Measurements from ENCODE around the gene LYG1.
"Not testable (repeated sequence)": the region's sequence is repeated elsewhere in the genome, so short reads cannot be mapped to it uniquely, and the experiment has no call there.

LYG1 gene

GRCh38 chr2:99301097-99301496 lies at the start of gene LYG1:
LYG1 (minus strand) TSS chr2:99301197; CDS start chr2:99295670, 5,527 bp downstream.
- H3K4me1 Mint-ChIP-seq; H3K27ac Mint-ChIP-seq; H3K27me3 Mint-ChIP-seq; ATAC-seq (ENCODE audit: low read depth); H3K9me3 Mint-ChIP-seq; DNase-seq (ENCODE audit: low spot score in 2 of 2); H3K4me3 Mint-ChIP-seq: not testable (repeated sequence)
- H3K36me3 Mint-ChIP-seq = peaks cover 29% of the 10 kb centered on the region

GRCh38 chr2:99350194-99350593 lies 49.2 kb upstream of the LYG1 start:
- Mint-ChIP-seq H3K4me1 (peaks cover 43% of the 10 kb centered on the region), H3K9me3 (no peaks in the 10 kb centered on the region), H3K27me3 (no peaks in the 10 kb centered on the region), H3K36me3 (no peaks in the 10 kb centered on the region), H3K27ac (peak overlapping the region; percentile 10), H3K4me3 (no peak overlapping the region)
- ATAC-seq (ENCODE audit: low read depth) (peak; percentile 72), DNase-seq (ENCODE audit: low spot score in 2 of 2) (no peak)

- H3K36me3 Mint-ChIP-seq = peaks cover 2% of the 10 kb centered on the region
- peak overlapping the region; percentile 56 for H3K27ac Mint-ChIP-seq
- no peaks in the 10 kb centered on the region for H3K27me3 Mint-ChIP-seq
- H3K4me3 Mint-ChIP-seq = no peak overlapping the region
- DNase-seq (ENCODE audit: low spot score in 2 of 2) (no peak), ATAC-seq (ENCODE audit: low read depth) (peak; percentile 67)
- peaks cover 36% of the 10 kb centered on the region for H3K4me1 Mint-ChIP-seq
- H3K9me3 Mint-ChIP-seq = no peaks in the 10 kb centered on the region
Measured at GRCh38 chr2:99348173-99348572, 47.2 kb upstream of the LYG1 start.

DNA sequence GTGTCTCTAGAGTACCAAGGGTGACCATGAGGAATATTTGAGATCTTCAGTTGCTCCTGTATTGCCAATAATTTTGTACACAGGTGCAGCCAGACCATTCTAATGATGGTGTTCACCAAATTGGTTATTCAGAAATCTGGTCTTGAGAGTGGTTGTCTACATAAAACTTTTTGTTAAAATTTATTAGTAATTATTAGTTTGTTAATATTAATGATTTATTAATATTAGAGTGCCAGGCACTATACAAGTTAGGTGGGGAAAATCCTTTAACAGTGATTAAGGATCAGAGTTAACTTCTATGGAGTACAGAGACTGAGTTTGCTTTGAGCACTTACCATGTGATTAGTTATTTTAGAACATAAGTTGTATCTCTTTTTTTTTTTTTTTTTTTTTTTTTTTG lies 45.2 kb upstream of the LYG1 start:
- Mint-ChIP-seq H3K27ac (no peak overlapping the region), H3K9me3 (no peaks in the 10 kb centered on the region), H3K27me3 (no peaks in the 10 kb centered on the region), H3K36me3 (peaks cover 2% of the 10 kb centered on the region), H3K4me3 (no peak overlapping the region), H3K4me1 (peaks cover 38% of the 10 kb centered on the region)
- no peak for DNase-seq (ENCODE audit: low spot score in 2 of 2)
- ATAC-seq (ENCODE audit: low read depth) = no peak

DNA sequence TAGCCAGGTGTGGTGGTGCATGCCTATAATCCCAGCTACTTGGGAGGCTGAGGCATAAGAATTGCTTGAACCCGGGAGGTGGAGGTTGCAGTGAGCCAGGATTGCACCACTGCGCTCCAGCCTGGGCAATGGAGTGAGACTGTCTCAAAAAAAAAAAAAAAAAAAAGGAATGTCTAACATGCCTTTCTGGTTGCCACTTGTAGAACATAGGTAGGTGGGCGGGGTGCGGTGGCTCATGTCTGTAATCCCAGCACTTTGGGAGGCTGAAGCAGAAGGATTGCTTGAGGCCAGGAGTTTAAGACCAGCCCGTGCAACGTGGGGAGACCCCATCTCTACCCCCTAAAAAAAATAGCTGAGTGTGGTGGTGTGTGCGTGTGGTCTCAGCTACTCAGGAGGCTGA lies 44.4 kb upstream of the LYG1 start:
- H3K9me3 Mint-ChIP-seq; H3K36me3 Mint-ChIP-seq; H3K27ac Mint-ChIP-seq; H3K4me3 Mint-ChIP-seq; H3K27me3 Mint-ChIP-seq; ATAC-seq (ENCODE audit: low read depth); DNase-seq (ENCODE audit: low spot score in 2 of 2): not testable (repeated sequence)
- H3K4me1 Mint-ChIP-seq = peaks cover 34% of the 10 kb centered on the region

DNA sequence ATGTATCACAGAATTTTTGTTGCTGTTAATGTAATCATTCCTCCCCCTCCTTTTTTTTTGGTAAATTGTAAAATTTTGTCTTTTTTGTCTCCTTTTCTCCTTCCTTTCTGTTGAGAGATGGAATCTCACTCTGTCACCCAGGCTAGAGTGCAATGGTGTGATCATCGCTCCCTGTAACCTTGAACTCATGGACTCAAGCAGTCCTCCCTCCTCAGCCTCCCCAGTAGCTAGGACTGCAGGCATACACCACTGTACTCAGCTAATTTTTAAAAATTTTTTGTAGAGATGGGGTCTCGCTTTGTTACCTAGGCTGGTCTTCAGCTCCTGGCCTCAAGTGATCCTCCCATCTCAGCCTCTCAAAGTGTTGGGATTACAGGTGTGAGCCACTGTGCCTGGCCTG lies 41.5 kb upstream of the LYG1 start:
- Mint-ChIP-seq H3K36me3 (peaks cover 2% of the 10 kb centered on the region), H3K27ac (peak overlapping the region; percentile 62), H3K27me3 (no peaks in the 10 kb centered on the region), H3K4me3 (no peak overlapping the region), H3K9me3 (no peaks in the 10 kb centered on the region), H3K4me1 (peaks cover 19% of the 10 kb centered on the region)
- DNase-seq (ENCODE audit: low spot score in 2 of 2) = no peak
- ATAC-seq (ENCODE audit: low read depth) = no peak

DNA sequence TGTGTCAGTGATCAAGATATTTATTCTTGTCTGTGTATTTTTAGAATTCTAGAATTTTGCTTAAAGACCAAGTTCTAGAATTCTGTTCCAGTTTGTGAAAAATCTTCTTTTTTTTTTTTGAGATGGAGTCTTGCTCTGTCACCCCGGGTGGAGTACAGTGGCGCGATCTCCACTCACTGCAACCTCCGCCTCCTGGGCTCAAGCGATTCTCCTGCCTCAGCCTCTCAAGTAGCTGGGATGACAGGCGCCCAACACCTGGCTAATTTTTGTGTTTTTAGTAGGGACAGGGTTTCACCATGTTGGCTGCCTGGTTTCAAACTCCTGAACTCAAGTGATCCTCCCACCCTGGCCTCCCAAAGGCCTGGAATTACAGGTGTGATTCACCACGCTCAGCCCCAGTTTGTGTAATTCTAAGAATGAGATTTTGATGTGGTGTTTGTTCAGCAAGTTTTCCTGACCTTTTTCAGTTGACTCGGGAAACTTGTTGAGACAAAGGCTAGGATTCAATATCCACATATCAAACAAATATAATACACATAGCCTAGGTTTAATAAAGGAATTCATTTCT lies 39.8 kb upstream of the LYG1 start:
- no peak for DNase-seq (ENCODE audit: low spot score in 2 of 2)
- peaks cover 15% of the 10 kb centered on the region for H3K4me1 Mint-ChIP-seq

GRCh38 chr2:99338029-99338585 lies 37.1 kb upstream of the LYG1 start:
- Mint-ChIP-seq H3K36me3 (no peaks in the 10 kb centered on the region), H3K4me1 (peaks cover 14% of the 10 kb centered on the region), H3K27me3 (no peaks in the 10 kb centered on the region), H3K4me3 (no peak overlapping the region), H3K9me3 (no peaks in the 10 kb centered on the region), H3K27ac (no peak overlapping the region)
- no peak for DNase-seq (ENCODE audit: low spot score in 2 of 2)
- ATAC-seq (ENCODE audit: low read depth) = no peak

More for the DNA sequence above, 39.8 kb upstream of the LYG1 start:
- Mint-ChIP-seq H3K27me3 (no peaks in the 10 kb centered on the region), H3K27ac (no peak overlapping the region), H3K36me3 (peaks cover 2% of the 10 kb centered on the region), H3K4me3 (no peak overlapping the region), H3K9me3 (no peaks in the 10 kb centered on the region)
- ATAC-seq (ENCODE audit: low read depth) = no peak

GRCh38 chr2:99337113-99338028 lies 36.4 kb upstream of the LYG1 start, which contains the start of gene EIF5B:
EIF5B (plus strand) TSS chr2:99337389; CDS start chr2:99337555, 166 bp downstream.
- ATAC-seq (ENCODE audit: low read depth) (peak; percentile 67), DNase-seq (ENCODE audit: low spot score in 2 of 2) (peak; percentile 89)
- H3K4me1 Mint-ChIP-seq = peaks cover 12% of the 10 kb centered on the region
- no peaks in the 10 kb centered on the region for H3K9me3 Mint-ChIP-seq
- no peak within 1 kb of the TSS for H3K4me3 Mint-ChIP-seq
- H3K27ac Mint-ChIP-seq = no peak within 1 kb of the TSS
- H3K36me3 Mint-ChIP-seq = peaks cover 2% of the 10 kb centered on the region
- no peaks in the 10 kb centered on the region for H3K27me3 Mint-ChIP-seq

GRCh38 chr2:99336804-99337112 lies 35.8 kb upstream of the LYG1 start:
- ATAC-seq (ENCODE audit: low read depth) (peak; percentile 2), DNase-seq (ENCODE audit: low spot score in 2 of 2) (no peak)
- Mint-ChIP-seq H3K27me3 (no peaks in the 10 kb centered on the region), H3K27ac (no peak overlapping the region), H3K36me3 (peaks cover 2% of the 10 kb centered on the region), H3K4me1 (peaks cover 11% of the 10 kb centered on the region), H3K9me3 (no peaks in the 10 kb centered on the region), H3K4me3 (no peak overlapping the region)

DNA sequence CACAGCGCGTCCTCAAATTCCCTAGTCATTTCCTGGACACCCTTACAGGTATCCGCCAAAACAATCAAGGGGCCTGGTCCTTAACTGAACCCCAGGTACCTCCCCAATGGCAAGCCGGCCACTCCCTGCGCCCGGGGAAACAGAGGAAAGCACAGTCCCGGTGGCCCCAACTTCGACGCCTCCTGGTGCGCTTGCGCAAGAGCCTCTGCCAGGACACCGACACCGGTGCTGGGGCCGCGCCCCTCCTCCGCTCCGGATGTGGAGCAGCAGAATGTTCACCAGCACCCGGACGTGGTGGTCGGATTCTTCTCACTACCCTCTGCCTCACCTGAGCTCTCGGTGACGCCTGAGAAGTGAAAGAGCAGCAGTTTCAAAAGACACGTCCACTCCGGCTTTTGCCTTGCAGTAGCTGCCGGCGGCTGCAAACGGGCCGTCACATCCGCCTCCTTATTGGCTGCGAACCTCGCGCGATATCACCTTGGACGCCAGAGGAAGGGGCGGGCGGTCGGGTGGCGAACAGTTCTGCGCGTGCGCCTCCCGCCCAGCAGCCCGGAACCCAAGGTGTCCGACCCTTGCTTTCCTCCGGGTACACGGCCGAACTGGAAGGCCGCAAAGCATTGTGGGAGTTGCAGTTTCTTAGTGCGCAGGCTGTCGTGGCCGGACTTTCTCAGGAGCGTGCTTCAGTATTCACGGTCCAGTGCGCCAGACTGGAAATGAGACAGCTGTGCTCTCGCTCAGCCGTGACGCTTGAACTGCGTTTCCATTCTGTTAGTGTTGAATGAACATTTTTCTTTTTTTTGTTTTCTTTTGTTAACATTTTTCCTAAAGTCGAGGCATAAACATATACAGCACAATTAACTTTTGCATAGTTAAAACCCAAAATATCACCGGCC lies 35.2 kb upstream of the LYG1 start, which contains the start of gene TXNDC9:
Gene TXNDC9 (minus strand): TSS at position 423 of the 893 bp plus-strand sequence. CDS start 3,123 bp downstream, outside the sequence.
- Mint-ChIP-seq H3K4me1 (peaks cover 6% of the 10 kb centered on the region), H3K4me3 (no peak within 1 kb of the TSS), H3K36me3 (peaks cover 2% of the 10 kb centered on the region), H3K9me3 (no peaks in the 10 kb centered on the region), H3K27ac (no peak within 1 kb of the TSS), H3K27me3 (no peaks in the 10 kb centered on the region)
- ATAC-seq (ENCODE audit: low read depth) (peak; percentile 75), DNase-seq (ENCODE audit: low spot score in 2 of 2) (peak; percentile 92 to 99)

GRCh38 chr2:99325384-99325783 lies 24.4 kb upstream of the LYG1 start:
- Mint-ChIP-seq H3K36me3 (peaks cover 32% of the 10 kb centered on the region), H3K4me3 (no peak overlapping the region), H3K4me1 (peaks cover 4% of the 10 kb centered on the region), H3K9me3 (no peaks in the 10 kb centered on the region), H3K27ac (no peak overlapping the region), H3K27me3 (no peaks in the 10 kb centered on the region)
- ATAC-seq (ENCODE audit: low read depth) (no peak), DNase-seq (ENCODE audit: low spot score in 2 of 2) (no peak)

GRCh38 chr2:99317873-99318200 lies 16.8 kb upstream of the LYG1 start:
- H3K36me3 Mint-ChIP-seq = peaks cover 38% of the 10 kb centered on the region
- not testable (repeated sequence) for H3K4me1 Mint-ChIP-seq; H3K27ac Mint-ChIP-seq; H3K4me3 Mint-ChIP-seq; H3K9me3 Mint-ChIP-seq; ATAC-seq (ENCODE audit: low read depth); DNase-seq (ENCODE audit: low spot score in 2 of 2); H3K27me3 Mint-ChIP-seq
